IPS-11a (cell line): Measurements from ENCODE around the gene PEX11B.

Source experiments
- H3K4me3 ChIP-seq: one replicate; pipeline ENCODE4 v1.5.1; 2013; ENCODE audit warnings: low read depth, low read length, control low read depth

Gene PEX11B

GRCh38 chr1:145918144-145918991, at the start of gene PEX11B:
TSS of gene PEX11B (minus strand) at chr1:145918717. CDS start at chr1:145918688, 29 bp downstream.
- peak within 1 kb of the TSS; percentile 56 for H3K4me3 ChIP-seq

DNA sequence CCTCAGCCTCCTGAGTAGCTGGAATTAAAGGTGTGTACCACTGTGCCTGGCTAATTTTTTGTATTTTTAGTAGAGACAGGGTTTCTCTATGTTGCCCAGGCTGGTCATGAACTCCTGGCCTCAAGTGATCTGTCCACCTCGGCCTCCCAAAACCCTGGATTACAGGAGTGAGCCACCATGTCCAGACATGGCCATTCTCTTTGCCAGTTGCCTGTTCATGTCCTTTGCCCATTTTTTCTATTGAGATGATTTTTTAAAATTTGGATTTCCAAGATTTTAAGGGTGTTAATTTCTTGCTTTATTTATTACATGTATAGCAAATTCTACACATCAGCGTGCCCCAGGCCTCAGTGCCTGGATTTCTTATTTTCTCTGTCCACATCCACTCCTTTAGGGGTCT, 48.8 kb upstream of the PEX11B start:
- H3K4me3 ChIP-seq, result no peak overlapping the region

- H3K4me3 ChIP-seq, result peak overlapping the region; percentile 44
Measured at GRCh38 chr1:145965119-145965744, 46.7 kb upstream of the PEX11B start.

DNA sequence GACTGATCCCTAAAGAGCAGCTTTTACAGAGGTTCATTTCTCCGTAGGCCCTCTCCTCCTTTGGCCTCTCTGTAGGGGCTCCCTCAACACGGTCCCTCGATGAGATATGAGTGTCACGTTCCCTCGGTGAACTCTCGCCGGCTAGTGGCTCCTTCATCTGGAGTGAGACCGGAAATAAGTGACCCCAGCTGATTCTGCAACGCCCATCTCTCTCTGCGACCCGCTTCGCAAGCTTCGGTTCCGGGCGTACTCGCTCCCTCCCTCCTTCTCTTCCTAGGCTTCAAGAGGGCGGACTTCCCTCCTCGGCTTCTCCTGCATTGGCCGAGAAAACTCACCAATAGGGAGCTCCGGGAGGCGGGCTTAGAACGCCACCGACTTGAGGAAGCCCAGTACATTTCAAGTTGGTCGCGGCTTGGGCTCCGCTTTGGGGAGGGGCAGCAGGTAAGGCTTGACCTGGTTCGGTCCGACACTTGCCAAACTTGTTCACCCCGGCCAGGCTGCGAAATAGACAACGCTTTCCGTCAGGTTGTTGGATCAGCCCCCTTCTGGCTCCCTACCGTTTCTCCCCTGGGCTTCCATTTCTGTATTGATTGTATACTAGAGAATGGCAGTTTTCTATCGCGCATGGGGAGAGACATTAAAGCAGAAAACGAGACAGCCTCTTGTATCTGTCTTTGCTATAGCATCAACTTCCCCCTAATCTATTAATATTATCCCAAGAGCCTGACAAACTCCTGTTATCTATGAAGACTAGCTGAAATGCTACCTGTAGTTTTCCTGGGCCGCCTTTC, 46.0 kb upstream of the PEX11B start, which contains the start of the genes ANKRD34A and POLR3GL:
Gene ANKRD34A (minus strand): TSS at position 248 of the 791 bp plus-strand sequence. CDS start 2,816 bp downstream, outside the sequence.
Gene POLR3GL (plus strand): TSS at position 363 of the 791 bp plus-strand sequence. CDS start 10,176 bp downstream, outside the sequence.
- H3K4me3 ChIP-seq, result peak within 1 kb of the TSS; percentile 44

DNA sequence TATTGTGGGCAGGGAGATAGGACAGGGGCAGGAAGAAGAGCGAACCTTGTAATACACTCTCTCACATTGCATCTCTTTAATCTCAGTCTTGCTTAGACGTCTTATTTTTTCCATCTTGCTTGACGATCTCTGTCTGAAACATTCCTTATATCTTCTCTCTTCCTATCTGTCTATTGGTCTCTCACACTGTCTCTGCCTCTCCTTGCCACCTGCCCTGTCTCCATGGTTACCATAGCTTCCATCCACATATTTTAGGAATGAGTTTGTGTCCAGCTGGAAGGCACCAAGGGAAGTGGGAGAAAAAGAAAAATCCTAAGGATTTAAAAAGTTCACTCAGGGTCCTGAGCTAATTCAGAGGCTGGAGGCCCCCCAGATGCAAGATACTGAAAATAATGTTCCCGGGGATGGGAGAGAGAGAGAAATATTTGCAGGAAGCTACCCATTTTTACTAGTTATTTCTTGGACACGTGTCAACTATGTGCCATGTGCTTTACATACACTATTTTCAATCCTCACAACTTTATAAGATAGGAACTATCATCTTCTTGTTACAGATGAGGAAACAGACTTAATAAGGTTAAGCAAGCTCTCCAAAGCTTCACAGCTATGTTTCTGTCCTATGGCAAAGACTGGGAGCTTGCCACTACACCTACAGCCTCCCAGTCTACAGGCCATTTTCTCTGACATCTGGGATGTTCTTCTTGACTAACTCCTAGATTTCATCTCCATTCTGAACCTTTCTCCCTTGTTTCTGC, 44.9 kb upstream of the PEX11B start:
- H3K4me3 ChIP-seq, result no peak overlapping the region

- peak overlapping the region; percentile 74 for H3K4me3 ChIP-seq
Measured at GRCh38 chr1:145962157-145963102, 43.9 kb upstream of the PEX11B start.

DNA sequence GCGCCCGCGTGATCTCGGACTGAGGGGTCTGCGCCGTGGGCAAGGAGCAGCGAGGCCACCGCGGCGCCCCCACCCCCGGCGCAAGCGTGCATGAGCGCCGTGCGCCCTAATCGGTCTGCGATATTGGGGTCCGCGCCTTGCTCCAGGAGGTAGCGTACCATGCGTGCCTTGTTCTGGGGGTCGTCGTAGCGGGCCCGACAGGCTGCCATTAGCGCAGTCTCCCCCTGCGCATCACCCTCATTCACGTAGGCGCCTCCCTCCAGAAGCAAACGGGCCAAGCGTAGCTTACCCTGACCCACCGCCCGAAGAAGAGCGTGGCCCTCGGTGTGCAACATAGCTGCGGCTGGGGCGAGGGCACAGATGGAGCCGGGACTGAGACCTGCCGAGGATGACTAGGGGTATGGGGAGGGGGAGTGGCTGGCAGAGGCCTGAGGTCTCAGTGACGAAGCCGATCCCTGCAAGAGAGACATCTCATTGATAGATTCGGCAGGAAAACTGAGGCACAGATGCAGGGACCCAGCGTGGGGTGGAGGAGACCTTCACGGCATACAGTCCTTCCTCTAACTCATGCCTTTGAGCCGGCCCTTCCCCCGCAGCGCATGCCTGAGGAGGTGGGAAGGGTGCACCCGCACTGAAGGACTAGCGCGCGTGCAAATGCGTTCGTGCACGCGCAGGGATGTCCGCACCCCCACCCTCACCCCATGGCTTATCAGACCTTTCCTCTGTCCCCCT, 43.1 kb upstream of the PEX11B start:
- H3K4me3 ChIP-seq, result peak overlapping the region; percentile 74

- peak overlapping the region; percentile 74 for H3K4me3 ChIP-seq
Measured at GRCh38 chr1:145961109-145961424, 42.5 kb upstream of the PEX11B start.

DNA sequence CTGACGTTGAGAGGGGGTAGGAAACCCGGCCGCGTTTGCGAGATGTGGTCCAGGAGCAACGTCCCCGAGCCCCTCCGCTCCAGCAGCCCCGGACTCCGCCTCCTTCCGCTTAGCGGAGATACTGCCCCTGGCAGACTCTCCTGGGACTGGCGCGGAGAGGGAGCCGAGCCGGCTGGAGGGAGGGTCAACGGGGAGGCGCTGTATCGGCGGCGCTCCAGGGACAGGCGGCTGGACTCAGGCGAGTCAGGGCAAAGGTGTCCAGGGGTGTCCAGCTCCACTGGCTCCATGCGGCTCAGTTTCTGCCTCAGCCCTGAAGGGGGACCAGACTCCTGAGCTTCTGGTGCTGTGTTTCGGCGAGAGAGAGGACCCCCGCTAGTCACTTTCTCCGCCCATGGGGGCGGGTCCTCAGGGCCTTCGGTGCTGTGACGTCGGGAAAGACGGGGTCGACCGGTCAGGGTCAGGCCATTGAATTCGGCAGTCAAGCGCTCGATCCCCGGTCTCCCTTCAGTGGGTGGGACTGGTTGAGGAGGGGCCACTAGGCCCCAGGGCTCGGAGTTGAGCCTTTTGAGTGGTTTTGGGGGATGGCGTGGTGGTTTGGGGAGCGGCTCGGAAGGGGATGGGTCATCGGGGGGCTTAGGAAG, 42.1 kb upstream of the PEX11B start:
- peak overlapping the region; percentile 74 for H3K4me3 ChIP-seq

DNA sequence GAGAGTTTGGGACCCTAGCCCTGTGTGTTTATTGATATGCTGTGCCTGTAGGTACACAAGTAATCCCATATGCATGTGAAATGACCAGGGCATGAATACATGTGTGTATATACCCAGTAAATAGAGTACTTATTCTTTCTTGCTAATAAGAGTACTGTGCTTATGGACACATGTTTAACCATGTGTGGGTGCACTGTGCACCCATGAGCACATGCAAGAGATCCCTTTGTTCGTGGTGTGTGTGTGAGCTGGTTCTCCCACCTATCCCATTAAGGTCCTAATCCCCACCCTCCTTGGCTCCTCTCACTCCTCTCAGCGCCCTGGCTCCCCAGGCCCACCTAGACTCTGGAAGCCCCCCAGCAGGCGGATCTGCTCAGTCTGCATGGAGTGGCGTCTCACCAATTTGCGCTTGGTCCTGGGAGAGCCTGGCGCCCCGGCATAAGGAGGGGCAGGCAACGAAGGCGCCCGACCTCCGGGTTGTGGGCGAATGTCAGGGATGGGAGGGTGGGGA, 41.5 kb upstream of the PEX11B start:
- H3K4me3 ChIP-seq, result peak overlapping the region; percentile 74

DNA sequence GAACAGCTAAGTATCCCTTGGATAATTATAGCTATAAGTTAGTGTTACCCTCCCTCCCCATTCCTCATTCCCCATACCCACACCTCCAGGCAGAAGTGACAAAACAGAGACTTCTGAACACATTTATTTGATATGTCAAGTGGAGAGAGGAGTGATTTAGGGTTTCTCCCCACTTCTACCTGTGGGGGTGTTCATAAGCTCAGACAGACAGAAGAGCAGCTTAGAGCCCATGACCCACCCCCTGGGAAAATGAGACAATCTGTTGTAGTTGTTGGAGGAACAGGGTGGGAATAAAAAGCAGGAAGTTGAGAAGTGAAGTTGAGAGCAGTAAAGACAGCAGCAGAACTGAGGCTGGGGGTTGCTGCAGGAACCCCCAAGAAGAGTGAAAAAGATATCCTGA, 40.8 kb upstream of the PEX11B start:
- H3K4me3 ChIP-seq, result no peak overlapping the region

- no peak overlapping the region for H3K4me3 ChIP-seq
Measured at GRCh38 chr1:145958734-145959133, 40.2 kb upstream of the PEX11B start.

DNA sequence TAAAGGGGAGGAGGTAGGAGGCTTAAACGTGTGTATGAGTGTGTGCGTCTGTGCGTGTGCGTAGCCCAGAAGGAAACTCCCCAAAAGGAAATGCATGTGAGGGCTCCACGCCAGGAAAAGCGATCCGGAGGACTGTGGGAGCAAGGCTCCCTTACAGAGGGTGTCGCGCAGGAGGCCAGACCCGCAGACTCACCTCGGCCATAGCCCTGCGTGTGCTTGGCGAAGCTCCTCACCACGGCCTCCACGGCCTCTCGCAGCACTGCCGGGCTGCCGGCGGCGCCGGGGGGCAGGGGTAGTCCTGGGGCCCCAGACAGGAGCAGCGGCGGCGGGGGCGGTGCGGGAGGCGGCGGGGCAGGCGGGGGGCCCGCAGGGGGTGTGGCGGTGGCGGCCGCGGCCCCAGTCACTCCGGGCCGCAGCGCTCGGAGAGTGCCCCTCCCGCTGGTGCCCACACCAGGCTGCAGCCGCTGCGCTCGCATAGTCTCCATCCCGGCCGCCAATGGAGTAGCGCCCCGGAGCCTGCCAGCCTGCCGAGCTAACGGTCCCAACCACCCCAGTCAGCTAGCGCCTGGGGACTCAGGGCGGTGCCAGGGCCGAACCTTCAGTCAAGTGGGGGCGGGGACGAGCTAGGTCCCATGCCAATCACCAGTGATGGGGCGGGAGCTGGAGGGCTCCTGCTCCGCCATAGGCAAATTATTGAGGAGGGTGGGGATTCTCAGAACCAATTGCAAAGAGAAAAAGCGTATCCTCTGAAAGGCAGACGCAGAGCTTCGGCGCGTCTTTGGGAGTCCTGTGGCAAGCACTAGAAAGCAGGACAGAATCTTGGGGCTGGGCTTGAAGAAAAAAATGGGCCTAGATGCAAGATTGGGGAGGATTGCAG, 39.2 kb upstream of the PEX11B start, which contains the start of gene LIX1L:
Gene LIX1L (minus strand): TSS at position 575 of the 877 bp plus-strand sequence. CDS start 90 bp downstream, at position 485.
- peak within 1 kb of the TSS; percentile 72 for H3K4me3 ChIP-seq

GRCh38 chr1:145956781-145957442, 38.4 kb upstream of the PEX11B start:
- H3K4me3 ChIP-seq, result peak overlapping the region; percentile 72

- no peak overlapping the region for H3K4me3 ChIP-seq
Measured at GRCh38 chr1:145956361-145956760, 37.8 kb upstream of the PEX11B start.

DNA sequence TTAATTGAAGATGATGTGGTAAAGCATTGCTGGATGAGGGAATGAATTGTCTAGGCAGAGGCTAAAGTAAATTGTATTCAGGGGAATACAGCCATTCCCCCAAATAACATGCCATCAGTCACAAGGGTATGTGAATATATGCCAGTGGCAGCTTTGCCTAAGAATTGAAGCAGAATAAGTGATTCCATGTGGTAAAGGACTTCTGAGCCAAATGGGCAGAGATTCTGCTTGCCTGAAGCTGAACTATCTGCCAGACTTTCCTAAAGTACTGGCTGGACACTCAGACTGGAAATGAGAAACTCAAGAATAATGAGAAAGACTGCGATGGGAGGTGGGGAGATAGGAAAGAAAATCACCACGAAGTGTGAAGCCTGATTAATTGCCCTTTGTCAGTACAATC, 36.9 kb upstream of the PEX11B start:
- H3K4me3 ChIP-seq, result no peak overlapping the region
